A549 (cell line): ENCODE data around the gene AEBP2. TPM values are rescaled to one million over a fixed set of nuclear protein-coding genes. Genes with fewer than 3 reads are reported as not detected.
A peak's percentile ranks its signal among the peaks of the same experiment; 100 is the strongest.

Experiments used
- ATAC-seq, 2 experiments: fragments of 200-7000 bp in 1 of 2; fragments of >200 bp in 1 of 2; cut with Nextera tagmentation in 1 of 2; cut with Tn5 transposase in 1 of 2; 3 replicates each; pipeline versions ENCODE4 v1.8.0 to v1.9.1; 2018 to 2020; ENCODE audit warnings: mild to moderate bottlenecking in 1 of 2, moderate library complexity in 1 of 2
- CTCF ChIA-PET: fragments of 300-600 bp; sonication (Branson Sonifier 250); formaldehyde crosslinking; extraction: SDS; loops from one replicate; lab custom pipeline; 2021; ENCODE audit warnings: antibody characterized with exemption, inconsistent platforms; lab: Yijun Ruan, JAX
- POLR2A ChIA-PET: fragments of 350-600 bp; formaldehyde crosslinking; extraction: SDS; loops from one replicate; lab custom pipeline; 2021; ENCODE audit warnings: antibody characterized with exemption, inconsistent platforms; lab: Yijun Ruan, JAX
- DNase-seq, 2 experiments: peaks; one replicate each; pipeline versions ENCODE4 v3.0.0 to v3.0.0-alpha.2; 2011 to 2016; ENCODE audit warnings: low read depth in 1 of 2, low spot score in 1 of 2
- FAIRE-seq: peaks from 2 replicates; lab custom pipeline; 2011; peaks lifted over from hg19 to GRCh38; lab: Jason Lieb, UNC
- H3K27ac ChIP-seq, 2 experiments: fragments of >200 bp; sonication (Bioruptor Twin); formaldehyde crosslinking; 3 replicates each; pipeline ENCODE4 v1.5.1; 2016 to 2017
- H3K4me1 ChIP-seq: fragments of >200 bp; sonication (Bioruptor Twin); formaldehyde crosslinking; 3 replicates; pipeline ENCODE4 v1.6.1; 2016
- H3K4me2 ChIP-seq: fragments of >200 bp; sonication (Bioruptor Twin); formaldehyde crosslinking; 3 replicates; pipeline ENCODE4 v1.6.1; 2016
- H3K4me3 ChIP-seq: fragments of >200 bp; sonication (Bioruptor Twin); formaldehyde crosslinking; 3 replicates; pipeline ENCODE4 v1.5.1; 2016
- H3K9me3 ChIP-seq: fragments of >200 bp; sonication (Bioruptor Twin); formaldehyde crosslinking; 3 replicates; pipeline ENCODE4 v1.6.1; 2016
- CEBPB ChIP-seq, 2 experiments: fragments of >200 bp in 1 of 2; sonication (Bioruptor Twin) in 1 of 2; formaldehyde crosslinking in 1 of 2; IDR thresholded peaks; 2 replicates each; pipeline ENCODE4 v1.6.1; 2012 to 2016
- CHD2 ChIP-seq: fragments of 150-350 bp; IDR thresholded peaks from 2 replicates; pipeline ENCODE4 v1.6.1; 2014; ENCODE audit warnings: low read length; ENCODE audit not compliant: partially characterized antibody
- EHF ChIP-seq: fragments of 250-450 bp; sonication (Bioruptor Pico); IDR thresholded peaks from 2 replicates; pipeline ENCODE4 v1.5.0; 2020; ENCODE audit warnings: mild to moderate bottlenecking
- EP300 ChIP-seq, 2 experiments: fragments of >200 bp; sonication (Bioruptor Twin); formaldehyde crosslinking; IDR thresholded peaks; 2 replicates in 1 of 2; 3 replicates in 1 of 2; pipeline ENCODE4 v1.6.1; 2016 to 2017
- ESRRA ChIP-seq: fragments of 150-350 bp; IDR thresholded peaks from 2 replicates; pipeline ENCODE4 v1.6.1; 2014; ENCODE audit warnings: mild to moderate bottlenecking, low read length, borderline replicate concordance
- FOXS1 ChIP-seq: fragments of 250-450 bp; sonication (Bioruptor Pico); IDR thresholded peaks from 2 replicates; pipeline ENCODE4 v1.5.0; 2020; ENCODE audit warnings: mild to moderate bottlenecking, moderate library complexity
- GATA3 ChIP-seq: IDR thresholded peaks from 2 replicates; pipeline ENCODE4 v1.6.1; 2012; ENCODE audit warnings: borderline replicate concordance
- HDAC2 ChIP-seq: fragments of 200-600 bp; sonication (generic); IDR thresholded peaks from 2 replicates; pipeline ENCODE4 v1.6.1; 2016
- HOXA7 ChIP-seq: fragments of 250-450 bp; sonication (Bioruptor Pico); IDR thresholded peaks from 2 replicates; pipeline ENCODE4 v1.5.0; 2020; ENCODE audit warnings: mild to moderate bottlenecking, moderate library complexity
- KDM1A ChIP-seq: fragments of 200-600 bp; sonication (generic); IDR thresholded peaks from 2 replicates; pipeline ENCODE4 v1.6.1; 2016; ENCODE audit warnings: low read depth, mild to moderate bottlenecking
- MAZ ChIP-seq: fragments of 150-350 bp; IDR thresholded peaks from 2 replicates; pipeline ENCODE4 v1.6.1; 2014; ENCODE audit warnings: antibody characterized with exemption, low read depth, low read length, borderline replicate concordance
- NPAS2 ChIP-seq: fragments of 250-450 bp; sonication (Bioruptor Pico); IDR thresholded peaks from 2 replicates; pipeline ENCODE4 v1.8.0; 2022; ENCODE audit warnings: mild to moderate bottlenecking, moderate library complexity, borderline replicate concordance
- TP53 ChIP-seq: fragments of 250-450 bp; sonication (Bioruptor Pico); IDR thresholded peaks from 2 replicates; pipeline ENCODE4 v1.5.0; 2021; ENCODE audit warnings: mild to moderate bottlenecking, moderate library complexity
- ZNF302 ChIP-seq: fragments of 250-450 bp; sonication (Bioruptor Pico); IDR thresholded peaks from 2 replicates; pipeline ENCODE4 v1.9.0; 2021; ENCODE audit warnings: inconsistent platforms, mild to moderate bottlenecking, moderate library complexity
- ZSCAN20 ChIP-seq: fragments of 250-450 bp; sonication (Bioruptor Pico); IDR thresholded peaks from 2 replicates; pipeline ENCODE4 v1.8.0; 2022; ENCODE audit warnings: mild to moderate bottlenecking, moderate library complexity
- WGBS: methylation state at CpG from one replicate; pipeline ENCODE4 v1.1.6; 2017; ENCODE audit errors: missing lambda C conversion rate; 5-methylcytosine and 5-hydroxymethylcytosine counted together
- polyA plus RNA-seq, 4 experiments: library from polyadenylated mRNA; depleted of rRNA in 3 of 4; stranded (reverse); fragments of >200 nt; fragmentation: RNase III in 1 of 4; extraction: RNeasy Plus Mini Kit Qiagen cat#74134 plus additional on column Dnase treatment in 1 of 4; gene quantifications; 2 replicates in 3 of 4; 3 replicates in 1 of 4; pipeline ENCODE4 v1.2.3, GENCODE V29; 2011 to 2017
- TF ChIP-seq, protein P1 (sequence below): fragments of 200-600 bp; sonication (generic); IDR thresholded peaks from 2 replicates; pipeline ENCODE4 v1.6.1; 2016; ENCODE audit warnings: antibody characterized with exemption, mild to moderate bottlenecking, moderate library complexity
- TF ChIP-seq, protein P2 (sequence below): fragments of >200 bp; sonication (Bioruptor Twin); formaldehyde crosslinking; IDR thresholded peaks from 2 replicates; pipeline ENCODE4 v1.6.1; 2016

AEBP2 gene
- polyA plus RNA-seq, 2 of the 4 experiments (the other 2 are of a cell fraction) = 23.5 to 27.3 TPM

GRCh38 chr12:19430988-19431387, 8.3 kb upstream of the AEBP2 start:
- FAIRE-seq (no peak), DNase-seq (no peak), ATAC-seq (no peak)
- CTCF ChIA-PET = no interaction called here
- POLR2A ChIA-PET = interaction anchor here (0.5 to 1.1 kb wide), 2 partner anchors 9 to 22 kb away, joined by 3 to 4 read pairs; no protein-coding TSS in a partner anchor
- Histone ChIP-seq H3K4me2 (peak overlapping the region; percentile 1; the same call in 1 of the 3 replicates), H3K4me3 (no peak overlapping the region), H3K9me3 (0 out of 3 replicates have a peak, but pooled peaks cover 3% of the 10 kb centered on the region), H3K27ac (peak overlapping the region in 1 of 2 experiments; percentile 62; a peak in 2 of 6 replicates), H3K4me1 (peaks cover 14% of the 10 kb centered on the region; the same call in 2 of the 3 replicates)
- TF ChIP-seq EHF (CRISPR knock-in tag) (no peak), ZSCAN20 (CRISPR knock-in tag) (no peak), HDAC2 (no peak), NPAS2 (CRISPR knock-in tag) (no peak), ESRRA (no peak), CEBPB (IDR thresholded peaks at IDR 0.05) (no peak), EP300 (IDR thresholded peaks at IDR 0.05) (no peak), HOXA7 (CRISPR knock-in tag) (no peak)
- TF ChIP-seq, protein P1, sequence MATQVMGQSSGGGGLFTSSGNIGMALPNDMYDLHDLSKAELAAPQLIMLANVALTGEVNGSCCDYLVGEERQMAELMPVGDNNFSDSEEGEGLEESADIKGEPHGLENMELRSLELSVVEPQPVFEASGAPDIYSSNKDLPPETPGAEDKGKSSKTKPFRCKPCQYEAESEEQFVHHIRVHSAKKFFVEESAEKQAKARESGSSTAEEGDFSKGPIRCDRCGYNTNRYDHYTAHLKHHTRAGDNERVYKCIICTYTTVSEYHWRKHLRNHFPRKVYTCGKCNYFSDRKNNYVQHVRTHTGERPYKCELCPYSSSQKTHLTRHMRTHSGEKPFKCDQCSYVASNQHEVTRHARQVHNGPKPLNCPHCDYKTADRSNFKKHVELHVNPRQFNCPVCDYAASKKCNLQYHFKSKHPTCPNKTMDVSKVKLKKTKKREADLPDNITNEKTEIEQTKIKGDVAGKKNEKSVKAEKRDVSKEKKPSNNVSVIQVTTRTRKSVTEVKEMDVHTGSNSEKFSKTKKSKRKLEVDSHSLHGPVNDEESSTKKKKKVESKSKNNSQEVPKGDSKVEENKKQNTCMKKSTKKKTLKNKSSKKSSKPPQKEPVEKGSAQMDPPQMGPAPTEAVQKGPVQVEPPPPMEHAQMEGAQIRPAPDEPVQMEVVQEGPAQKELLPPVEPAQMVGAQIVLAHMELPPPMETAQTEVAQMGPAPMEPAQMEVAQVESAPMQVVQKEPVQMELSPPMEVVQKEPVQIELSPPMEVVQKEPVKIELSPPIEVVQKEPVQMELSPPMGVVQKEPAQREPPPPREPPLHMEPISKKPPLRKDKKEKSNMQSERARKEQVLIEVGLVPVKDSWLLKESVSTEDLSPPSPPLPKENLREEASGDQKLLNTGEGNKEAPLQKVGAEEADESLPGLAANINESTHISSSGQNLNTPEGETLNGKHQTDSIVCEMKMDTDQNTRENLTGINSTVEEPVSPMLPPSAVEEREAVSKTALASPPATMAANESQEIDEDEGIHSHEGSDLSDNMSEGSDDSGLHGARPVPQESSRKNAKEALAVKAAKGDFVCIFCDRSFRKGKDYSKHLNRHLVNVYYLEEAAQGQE = no peak

DNA sequence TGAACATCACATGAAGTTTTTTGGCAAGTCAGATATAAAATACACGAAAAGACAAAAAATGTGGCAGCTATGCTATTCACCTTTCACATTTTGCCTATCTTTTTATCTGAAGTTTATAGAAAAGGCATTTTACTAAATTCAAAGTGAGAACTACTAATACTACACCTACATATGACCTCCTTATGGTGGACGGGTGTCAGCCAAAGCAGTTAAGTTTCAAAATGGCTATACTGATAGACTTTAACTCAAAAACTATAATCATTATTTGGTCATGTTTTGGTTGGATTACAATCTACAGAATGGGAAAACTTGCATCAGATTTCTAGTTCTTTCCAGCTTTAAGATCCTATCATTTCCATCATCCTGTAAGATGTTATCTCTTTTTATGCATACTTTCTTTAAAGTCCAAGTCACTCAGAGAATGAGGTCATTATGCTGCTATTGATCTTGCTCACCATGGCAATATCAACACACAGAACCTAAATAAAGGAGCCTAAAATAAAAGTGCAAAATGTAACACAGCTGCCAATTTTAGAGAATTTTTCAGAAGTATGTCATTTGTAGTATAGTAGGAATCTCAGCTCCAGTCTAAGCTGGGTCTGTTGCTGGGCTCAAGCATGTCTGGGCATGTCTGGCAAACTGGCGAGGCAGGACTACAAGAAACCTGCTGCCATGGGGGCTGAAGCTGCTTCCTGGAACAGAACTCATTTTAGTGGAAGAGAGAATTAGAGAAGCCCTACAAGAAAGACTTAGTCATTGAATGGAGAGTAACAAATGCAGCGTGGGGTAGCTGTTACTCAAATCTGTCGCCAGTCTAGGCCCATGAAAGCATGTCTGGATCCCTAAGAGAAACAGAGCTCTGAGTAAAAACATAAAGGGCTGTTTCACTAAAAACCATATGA, 7.6 kb upstream of the AEBP2 start:
- ChIA-PET POLR2A (interaction anchor here (0.5 to 1.1 kb wide), 2 partner anchors 8 to 22 kb away, joined by 3 to 4 read pairs; no protein-coding TSS in a partner anchor), CTCF (no interaction called here)
- TF ChIP-seq KDM1A = no peak
- no peak for TF ChIP-seq MAZ
- peak; percentile 33; the same call in 1 of the 2 replicates for TF ChIP-seq GATA3
- no peak for TF ChIP-seq CHD2
- TF ChIP-seq EHF (CRISPR knock-in tag) = no peak
- TF ChIP-seq TP53 (CRISPR knock-in tag) = 0 out of 2 replicates have a peak, but pooled peaks have one; percentile 88
- no peak for TF ChIP-seq FOXS1
- TF ChIP-seq ZNF302 (CRISPR knock-in tag) = no peak
- TF ChIP-seq, protein P2, sequence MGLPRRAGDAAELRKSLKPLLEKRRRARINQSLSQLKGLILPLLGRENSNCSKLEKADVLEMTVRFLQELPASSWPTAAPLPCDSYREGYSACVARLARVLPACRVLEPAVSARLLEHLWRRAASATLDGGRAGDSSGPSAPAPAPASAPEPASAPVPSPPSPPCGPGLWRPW = no peak
- Histone ChIP-seq H3K4me2 (peak overlapping the region; percentile 1; the same call in 2 of the 3 replicates), H3K4me3 (no peak overlapping the region), H3K27ac (peak overlapping the region; percentile 62 to 74), H3K9me3 (no peaks in the 10 kb centered on the region), H3K4me1 (peaks cover 14% of the 10 kb centered on the region; the same call in 2 of the 3 replicates)
- 73% methylated on average over 5 of the region's 5 CpGs for WGBS
- peak in 1 of 2 experiments; percentile 41 for DNase-seq
- ATAC-seq = peak in 1 of 2 experiments; percentile 64; a peak in 3 of 6 replicates
- FAIRE-seq = no peak
